GM18519 (cell line): ENCODE results near the gene DCAF8L2.
"Not testable (repeated sequence)": the region's sequence is repeated elsewhere in the genome, so short reads cannot be mapped to it uniquely, and the experiment has no call there.

Source experiments
- ATAC-seq: cut with Tn5 transposase; IDR thresholded peaks from one replicate; pipeline ENCODE4 v1.9.1; 2021; ENCODE audit warnings: mild to moderate bottlenecking, moderate library complexity; ENCODE audit not compliant: unreplicated experiment, low FRiP score

Gene DCAF8L2

GRCh38 chrX:27674491-27674890 is 84.3 kb downstream of the DCAF8L2 start:
- no peak for ATAC-seq

DNA sequence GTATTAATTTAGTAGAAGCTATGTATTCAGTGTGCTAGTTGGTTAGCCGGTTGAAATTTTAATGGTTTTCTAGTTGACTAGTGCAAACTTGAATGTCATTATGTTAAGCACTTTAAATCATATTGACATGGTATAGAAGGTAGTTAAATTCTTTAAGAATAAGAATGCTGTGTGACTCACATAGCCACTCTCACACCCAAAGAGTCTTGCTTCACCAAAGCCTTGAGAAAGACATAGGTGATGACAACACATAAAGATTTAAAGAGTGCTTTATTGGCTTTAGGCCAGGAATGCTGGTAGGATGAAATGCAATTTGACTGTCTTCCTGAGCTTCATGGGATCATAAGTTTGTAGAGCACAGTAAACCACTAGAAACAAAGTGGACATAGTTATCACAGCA is 85.3 kb downstream of the DCAF8L2 start:
- ATAC-seq, result no peak

- ATAC-seq, result no peak
These were observed 89.1 kb downstream of the DCAF8L2 start for GRCh38 chrX:27679281-27679680.

- ATAC-seq, result no peak
These were observed 90.6 kb downstream of the DCAF8L2 start for GRCh38 chrX:27680726-27681125.

DNA sequence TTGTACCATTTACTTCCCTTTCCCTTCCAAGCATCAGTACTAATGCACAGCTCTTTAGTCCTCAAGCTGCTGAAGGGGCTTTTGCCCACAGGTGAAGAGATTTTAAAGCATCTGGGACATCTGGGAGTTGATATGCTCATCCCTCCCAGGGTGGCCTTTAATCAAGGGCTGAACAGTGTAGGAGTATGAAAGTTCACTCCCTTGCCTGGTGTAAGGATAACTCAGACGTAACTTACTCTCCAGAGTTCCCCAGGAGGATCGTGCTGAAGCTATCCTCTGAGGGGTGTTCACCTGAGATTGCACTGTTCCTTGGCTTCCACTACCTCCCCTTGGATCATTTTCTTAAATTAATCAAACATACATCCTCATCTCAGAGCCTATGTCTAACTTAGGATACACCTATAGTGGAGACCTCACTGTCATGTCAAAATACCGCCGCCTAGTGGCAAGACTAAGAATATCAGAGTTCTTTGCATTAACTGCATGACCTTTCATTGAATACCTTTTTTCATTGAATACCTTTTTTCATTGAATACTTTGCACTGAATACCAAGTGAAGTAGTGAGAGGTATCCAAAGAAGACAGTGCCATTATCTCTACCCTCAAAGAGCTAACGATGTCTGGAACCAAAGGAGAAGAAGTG is 93.5 kb downstream of the DCAF8L2 start:
- ATAC-seq, result not testable (repeated sequence)

GRCh38 chrX:27694667-27695066 is 104.5 kb downstream of the DCAF8L2 start:
- no peak for ATAC-seq

DNA sequence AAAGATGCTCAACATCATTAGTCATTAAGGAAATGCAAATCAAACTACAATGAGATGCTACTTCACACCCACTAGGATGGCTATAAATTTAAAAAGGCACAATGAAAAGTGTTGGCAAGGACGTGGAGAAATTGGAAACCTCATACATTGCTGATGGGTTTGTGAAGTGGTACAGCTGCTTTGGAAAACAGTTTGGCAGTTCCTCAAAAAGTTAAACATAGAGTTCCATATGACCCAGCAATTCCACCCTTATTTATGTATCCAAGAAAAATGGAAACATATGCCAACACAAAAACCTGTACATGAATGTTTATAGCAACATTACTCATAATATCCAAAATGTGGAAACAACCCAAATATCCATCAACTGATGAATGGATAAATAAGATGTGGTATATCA is 116.4 kb downstream of the DCAF8L2 start:
- no peak for ATAC-seq

DNA sequence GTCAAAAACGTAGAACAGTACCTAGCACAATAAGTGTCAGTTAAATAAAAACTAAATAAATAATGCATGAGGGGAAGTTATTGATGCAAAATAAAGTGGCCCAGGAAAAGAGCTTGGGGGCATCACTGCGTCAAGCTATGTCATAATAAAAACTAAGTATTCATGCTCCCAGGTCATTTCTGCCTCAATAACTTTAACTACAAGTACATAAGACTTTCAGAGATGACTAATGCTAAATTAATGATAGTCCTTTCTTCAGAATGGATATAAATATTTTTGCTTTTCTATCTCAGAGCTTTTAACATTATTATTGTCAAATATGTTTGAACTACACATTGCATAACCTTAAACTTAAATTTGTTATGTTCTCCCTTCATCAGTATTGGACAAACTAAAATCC is 125.5 kb downstream of the DCAF8L2 start:
- no peak for ATAC-seq

- no peak for ATAC-seq
These were observed 138.1 kb downstream of the DCAF8L2 start for GRCh38 chrX:27728291-27728690.

DNA sequence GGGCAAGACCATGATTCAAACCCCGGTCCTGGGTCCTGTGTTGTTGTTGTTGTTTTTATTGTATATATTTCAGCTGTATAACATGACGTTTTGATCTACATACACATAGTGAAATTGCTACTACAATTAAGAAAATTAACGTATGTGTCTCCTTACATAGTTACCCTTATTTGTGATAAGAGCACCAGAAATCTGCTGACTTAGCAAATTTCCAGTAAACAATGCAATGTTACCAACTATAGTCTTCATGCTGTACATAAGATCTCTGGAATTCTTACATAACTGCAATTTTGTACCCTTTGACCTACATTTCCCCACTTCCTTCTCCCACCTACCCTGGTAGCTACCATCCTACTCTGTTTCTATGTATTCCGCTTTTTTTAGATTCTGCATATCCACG is 141.8 kb downstream of the DCAF8L2 start:
- ATAC-seq, result no peak

DNA sequence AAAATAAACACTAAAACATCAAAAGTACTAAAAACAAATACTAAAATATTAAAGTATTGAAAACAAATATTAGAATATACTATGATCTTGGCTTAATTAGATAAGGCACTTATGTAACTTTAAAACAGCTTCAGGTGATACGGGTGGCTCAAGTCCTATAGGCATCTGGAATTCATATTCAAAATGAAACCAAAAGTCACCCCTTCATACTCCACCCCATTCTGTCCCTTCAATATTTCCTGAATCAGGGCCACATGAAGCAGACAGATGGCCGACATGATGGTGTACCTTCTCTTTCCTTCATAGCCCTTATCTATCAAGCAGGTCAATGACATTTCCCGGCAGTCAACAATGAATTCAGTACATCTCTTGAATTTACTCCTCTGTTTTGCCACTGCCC is 145.8 kb downstream of the DCAF8L2 start:
- ATAC-seq, result no peak

DNA sequence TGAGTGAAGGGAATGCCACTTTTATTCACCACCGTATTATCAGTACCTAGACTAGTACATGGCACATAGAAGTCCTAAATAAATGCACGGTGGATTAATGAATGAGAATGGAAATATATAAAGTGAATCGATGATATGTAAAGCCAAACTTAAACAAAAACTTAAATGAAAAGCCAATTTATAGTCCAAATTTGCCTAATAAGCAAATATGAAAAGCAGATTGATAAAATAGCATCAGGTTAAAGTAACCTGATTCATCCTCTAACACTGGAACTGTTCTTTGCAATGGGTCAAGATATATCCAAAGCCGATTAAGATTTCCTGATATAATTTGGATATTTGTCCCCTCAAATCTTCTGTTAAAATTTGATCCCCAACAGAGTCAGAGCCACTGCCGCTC is 150.8 kb downstream of the DCAF8L2 start:
- ATAC-seq, result no peak

DNA sequence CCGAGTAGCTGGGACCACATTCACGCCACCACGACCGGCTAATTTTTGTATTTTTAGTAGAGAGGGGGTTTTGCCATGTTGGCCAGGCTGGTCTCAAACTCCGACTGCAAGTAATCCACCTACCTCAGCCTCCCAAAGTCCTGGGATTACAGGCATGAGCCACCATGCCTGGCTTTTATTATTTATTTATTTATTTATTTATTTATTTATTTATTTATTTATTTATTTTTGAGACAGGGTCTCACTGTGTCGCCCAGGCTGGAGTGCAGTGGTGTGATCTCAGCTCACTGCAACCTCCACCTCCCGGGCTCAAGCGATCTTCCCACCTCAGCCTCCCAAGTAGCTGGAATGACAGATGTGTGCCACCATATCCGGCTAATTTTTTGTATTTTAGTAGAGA is 153.4 kb downstream of the DCAF8L2 start:
- not testable (repeated sequence) for ATAC-seq

DNA sequence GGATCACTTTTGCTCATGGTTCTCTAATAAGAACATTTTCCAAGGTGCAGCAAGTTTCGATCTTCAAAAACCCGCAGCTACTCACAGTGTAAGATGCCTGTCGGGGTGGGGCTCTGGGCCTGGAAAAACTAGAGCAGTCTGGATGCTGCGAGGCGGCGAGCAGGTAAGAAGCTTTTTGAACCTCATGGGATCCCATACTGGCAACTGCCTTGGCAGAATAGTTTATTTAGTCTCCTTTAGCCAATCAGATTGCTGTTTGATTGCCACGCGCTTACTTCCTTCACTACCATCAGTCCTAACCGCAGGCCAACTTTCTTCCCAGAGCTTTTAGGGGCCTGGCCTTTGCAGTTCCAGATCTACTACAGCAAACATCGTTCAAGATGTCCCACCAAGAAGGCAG is 156.4 kb downstream of the DCAF8L2 start:
- ATAC-seq, result no peak

GRCh38 chrX:27750298-27750697 is 160.2 kb downstream of the DCAF8L2 start:
- not testable (repeated sequence) for ATAC-seq

DNA sequence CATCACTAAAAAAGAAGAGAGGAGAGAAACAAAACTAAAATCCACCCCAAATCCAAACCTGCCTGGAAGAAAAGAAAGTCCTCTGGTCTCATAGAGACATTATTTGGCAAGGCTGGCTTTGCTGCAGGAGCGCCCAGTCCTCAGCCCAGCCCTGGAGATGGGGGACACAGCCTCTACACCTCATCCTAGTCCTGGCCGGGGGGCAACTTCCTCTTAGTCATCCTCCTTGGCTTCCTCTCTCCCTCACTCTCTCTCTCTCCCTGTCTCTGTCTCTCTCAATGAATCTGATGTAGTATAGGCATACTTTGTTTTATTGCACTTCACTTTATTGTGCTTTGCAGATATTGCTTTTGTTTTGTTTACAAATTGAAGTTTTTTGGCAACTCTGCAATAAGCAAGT is 161.8 kb downstream of the DCAF8L2 start:
- no peak for ATAC-seq

DNA sequence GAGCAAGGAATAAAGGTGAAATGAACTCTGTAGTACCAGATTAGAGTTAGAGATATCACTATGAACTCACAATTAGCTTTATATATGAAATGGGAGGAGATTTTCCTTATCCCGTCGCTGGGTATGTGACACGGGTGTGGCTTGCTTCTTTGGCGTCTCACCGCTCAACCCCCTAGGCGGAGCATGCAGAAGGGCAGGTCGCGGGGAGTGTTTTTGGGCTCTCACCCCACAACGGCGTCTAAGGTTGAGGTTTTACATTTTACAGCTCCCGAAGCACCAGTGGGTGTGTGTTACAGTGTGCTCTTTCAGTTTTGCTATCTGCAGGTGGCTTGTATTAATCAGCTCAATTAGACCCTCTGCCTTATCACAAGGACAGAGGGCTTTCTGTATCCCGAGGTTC is 175.6 kb downstream of the DCAF8L2 start:
- no peak for ATAC-seq

DNA sequence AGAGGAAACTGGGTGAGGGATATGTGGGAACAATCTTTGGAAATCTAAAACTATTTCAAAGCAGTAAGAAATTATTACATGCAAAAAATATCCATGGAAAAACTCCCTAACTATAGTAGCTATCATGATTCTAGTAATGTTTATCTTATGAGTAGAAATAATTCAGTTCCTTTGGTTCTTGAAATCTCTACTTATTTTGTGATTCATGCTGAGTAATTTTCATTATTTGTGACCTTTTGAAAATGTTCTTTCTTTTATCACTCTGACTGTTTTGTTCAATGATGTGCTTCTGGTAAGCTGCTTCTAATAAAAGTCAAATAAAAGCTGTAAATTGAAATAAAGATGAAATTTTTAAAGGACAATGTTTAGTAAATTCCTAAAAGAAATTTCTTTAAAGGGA is 177.2 kb downstream of the DCAF8L2 start:
- ATAC-seq, result no peak

GRCh38 chrX:27775984-27776383 is 185.8 kb downstream of the DCAF8L2 start:
- ATAC-seq, result no peak

DNA sequence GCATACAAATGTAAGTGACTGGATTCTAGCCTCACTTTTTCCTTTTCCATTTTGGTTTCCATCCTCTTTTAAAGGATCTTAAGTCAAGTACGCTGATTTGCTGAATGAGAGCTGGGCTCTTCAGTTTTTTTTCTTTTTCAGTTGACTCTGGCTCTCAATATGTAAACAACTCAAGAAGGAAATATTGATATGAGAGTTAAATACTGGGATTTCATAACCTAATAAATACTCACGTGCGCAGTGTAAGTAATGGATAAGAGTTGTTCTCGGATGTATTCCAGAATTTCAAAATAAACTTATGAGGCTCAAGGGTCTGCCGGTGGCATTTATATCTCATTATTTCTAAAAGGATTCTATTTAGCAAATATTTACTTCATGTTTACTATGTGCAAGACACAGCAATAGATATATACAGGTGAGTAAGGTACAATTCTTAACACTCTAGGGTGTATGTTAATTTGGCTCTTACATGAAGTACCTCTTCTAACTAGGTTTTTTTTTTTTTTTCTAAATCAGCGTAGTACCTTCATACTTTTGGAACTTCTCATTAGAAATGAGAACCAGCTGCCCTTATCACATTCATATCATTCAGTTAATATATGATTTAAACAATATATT is 206.6 kb downstream of the DCAF8L2 start:
- no peak for ATAC-seq

GRCh38 chrX:27797575-27797974 is 207.4 kb downstream of the DCAF8L2 start:
- ATAC-seq, result no peak
